B cell (primary cell): ENCODE results near the gene KHK.

Source experiments
- EZH2 ChIP-seq: IDR thresholded peaks from 2 replicates; pipeline ENCODE4 v1.6.1; 2012; ENCODE audit warnings: borderline replicate concordance, low read depth, mild to moderate bottlenecking, moderate library complexity, low read length; ENCODE audit not compliant: insufficient read depth, poor library complexity, severe bottlenecking
- TF ChIP-seq, protein P1 (sequence below): fragments of 200-600 bp; IDR thresholded peaks from one replicate; pipeline ENCODE4 v1.8.0; 2022; ENCODE audit warnings: antibody characterized with exemption, mild to moderate bottlenecking

DNA sequence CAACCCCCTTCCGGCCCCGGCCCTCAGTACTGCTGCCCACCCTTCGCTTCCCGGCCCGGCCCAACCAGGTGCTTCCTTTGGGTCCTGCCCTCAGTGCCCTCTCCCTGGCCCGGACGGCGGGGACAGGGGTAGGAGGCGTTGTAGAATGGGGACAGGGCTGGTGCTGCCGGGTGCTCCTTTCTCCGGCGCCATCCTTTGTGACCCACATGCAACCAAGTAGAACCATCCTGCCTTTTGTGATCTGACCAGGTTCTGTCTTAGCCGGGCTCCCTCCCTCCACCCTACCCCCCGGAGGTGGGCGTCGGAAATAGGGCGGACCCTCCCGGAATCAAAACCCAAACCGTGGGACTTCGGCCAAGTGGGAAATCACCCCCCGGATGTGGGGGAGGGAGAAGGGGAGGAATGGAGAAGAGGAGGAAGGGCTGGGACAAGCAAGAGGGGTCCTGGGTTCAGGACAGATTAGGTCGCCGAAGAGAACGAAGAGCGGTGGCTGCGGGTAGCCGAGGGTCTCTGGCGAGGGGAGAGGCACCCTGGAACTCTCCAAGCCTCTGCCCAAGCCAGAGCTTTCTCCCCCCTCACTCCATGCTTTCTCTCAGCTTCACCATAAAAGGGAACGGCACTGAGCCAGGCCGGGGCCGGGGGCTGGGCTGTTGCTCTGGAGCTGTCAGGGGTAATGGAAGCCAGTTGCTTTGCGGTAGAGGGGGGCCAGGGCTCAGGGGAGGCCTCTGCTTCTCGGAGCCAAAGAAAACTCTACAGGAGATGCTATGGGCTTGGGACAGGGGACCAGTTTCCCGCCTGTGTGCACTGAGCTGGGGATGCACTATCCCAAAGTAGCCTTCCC, 14.4 kb upstream of the KHK start:
- TF ChIP-seq, protein P1, sequence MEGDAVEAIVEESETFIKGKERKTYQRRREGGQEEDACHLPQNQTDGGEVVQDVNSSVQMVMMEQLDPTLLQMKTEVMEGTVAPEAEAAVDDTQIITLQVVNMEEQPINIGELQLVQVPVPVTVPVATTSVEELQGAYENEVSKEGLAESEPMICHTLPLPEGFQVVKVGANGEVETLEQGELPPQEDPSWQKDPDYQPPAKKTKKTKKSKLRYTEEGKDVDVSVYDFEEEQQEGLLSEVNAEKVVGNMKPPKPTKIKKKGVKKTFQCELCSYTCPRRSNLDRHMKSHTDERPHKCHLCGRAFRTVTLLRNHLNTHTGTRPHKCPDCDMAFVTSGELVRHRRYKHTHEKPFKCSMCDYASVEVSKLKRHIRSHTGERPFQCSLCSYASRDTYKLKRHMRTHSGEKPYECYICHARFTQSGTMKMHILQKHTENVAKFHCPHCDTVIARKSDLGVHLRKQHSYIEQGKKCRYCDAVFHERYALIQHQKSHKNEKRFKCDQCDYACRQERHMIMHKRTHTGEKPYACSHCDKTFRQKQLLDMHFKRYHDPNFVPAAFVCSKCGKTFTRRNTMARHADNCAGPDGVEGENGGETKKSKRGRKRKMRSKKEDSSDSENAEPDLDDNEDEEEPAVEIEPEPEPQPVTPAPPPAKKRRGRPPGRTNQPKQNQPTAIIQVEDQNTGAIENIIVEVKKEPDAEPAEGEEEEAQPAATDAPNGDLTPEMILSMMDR, result no peak
- no peak for TF ChIP-seq EZH2
